RPMI7951 (cell line): ENCODE measurements around the gene PLD1. TPM values are rescaled to one million over a fixed set of nuclear protein-coding genes. Genes with fewer than 3 reads are reported as not detected.
A peak's percentile ranks its signal among the peaks of the same experiment; 100 is the strongest.

ENCODE experiments used
- DNase-seq: peaks from one replicate; pipeline ENCODE4 v3.0.0-alpha.2; 2012; ENCODE audit warnings: low read depth
- total RNA-seq: library from RNA; depleted of rRNA; stranded (reverse); fragments of >200 nt; shearing (Covaris generic); gene quantifications from 2 replicates; pipeline ENCODE4 v1.2.3, GENCODE V29; 2014

The PLD1 gene
- total RNA-seq, 1 experiment from 2014 or later: 10.9 TPM

DNA sequence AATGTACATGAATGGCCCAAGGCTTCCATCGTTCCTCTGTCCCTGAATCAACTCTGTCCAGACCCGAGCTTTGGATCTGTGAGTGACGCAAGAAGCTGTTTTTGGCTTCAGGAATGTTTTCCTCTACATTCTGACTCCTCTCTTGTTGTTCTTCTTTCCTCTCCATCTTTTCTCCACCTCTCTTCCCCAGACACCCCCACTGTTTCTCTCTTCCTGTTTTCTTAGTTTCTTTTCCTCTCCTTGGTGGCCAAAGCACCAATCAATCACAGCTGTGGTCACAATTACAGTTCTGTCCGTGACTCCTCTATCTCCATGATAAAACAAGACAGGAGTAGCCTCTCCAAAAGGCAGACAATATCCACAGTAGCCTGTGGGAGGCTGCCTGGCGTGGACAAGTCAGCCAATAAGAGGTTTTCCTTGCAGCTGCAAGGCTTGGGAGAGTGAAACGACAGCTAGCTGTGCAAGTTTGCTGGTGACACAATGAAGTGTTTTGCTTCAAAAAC, 28.0 kb upstream of the PLD1 start:
- DNase-seq: peak; percentile 88

DNA sequence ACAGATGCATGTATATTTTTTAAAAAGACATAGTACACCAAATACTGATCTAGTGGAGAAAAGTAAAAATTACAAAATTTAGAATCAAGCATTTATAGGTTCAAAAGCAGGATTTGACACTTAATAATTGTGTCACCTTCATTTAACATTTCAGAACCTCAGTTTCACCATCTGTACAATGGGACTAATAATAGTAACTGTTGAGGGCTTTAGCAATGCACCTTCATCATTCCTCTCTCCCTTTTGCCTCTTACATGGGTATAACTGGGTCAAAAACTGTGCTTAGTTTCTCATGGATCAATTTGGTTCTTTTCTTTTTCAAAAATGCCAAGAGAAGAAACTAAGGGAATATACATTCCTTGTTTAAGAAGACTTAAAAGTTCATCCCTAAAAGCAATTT, 27.4 kb upstream of the PLD1 start:
- no peak for DNase-seq

DNA sequence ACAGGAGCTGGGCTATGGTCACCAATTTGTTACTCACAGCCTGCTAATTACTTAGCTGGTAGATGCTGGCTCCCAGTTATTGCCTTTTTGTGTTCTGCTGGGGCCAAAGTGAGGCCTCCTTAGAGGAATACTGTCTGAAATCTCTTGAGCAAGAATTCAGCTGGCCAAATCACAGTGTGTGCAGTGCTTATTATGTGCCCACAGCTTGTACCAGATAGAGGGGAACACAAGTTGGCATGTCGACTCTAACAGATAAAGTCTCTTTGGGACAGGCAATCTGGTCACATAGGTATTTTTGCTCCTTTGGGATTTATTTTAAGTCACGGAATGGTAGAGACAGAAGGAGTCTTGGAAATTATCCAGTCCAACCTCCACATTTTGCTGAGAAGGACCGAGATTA, 26.6 kb upstream of the PLD1 start:
- no peak for DNase-seq

- DNase-seq: no peak
Measured at GRCh38 chr3:171835613-171836012, 25.3 kb upstream of the PLD1 start.

DNA sequence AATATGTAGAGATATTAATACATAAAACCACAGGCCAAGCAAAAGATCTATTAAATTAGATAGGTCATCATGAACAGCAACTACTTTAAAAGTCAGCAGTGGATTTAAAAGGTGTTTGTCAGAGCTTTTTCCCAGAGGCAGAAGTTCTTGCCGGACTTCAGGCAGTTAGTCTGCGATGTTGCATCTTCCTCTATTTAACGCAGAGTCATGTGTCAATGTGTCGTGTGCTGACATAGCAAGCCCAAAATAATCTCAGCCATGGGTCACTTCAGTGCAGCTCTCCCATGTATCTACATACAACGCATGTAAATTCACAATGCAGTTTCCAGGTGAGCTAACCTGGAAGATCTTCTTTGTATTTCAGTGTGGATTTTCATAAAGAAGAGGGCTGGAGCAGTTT, 24.8 kb upstream of the PLD1 start:
- DNase-seq: no peak

DNA sequence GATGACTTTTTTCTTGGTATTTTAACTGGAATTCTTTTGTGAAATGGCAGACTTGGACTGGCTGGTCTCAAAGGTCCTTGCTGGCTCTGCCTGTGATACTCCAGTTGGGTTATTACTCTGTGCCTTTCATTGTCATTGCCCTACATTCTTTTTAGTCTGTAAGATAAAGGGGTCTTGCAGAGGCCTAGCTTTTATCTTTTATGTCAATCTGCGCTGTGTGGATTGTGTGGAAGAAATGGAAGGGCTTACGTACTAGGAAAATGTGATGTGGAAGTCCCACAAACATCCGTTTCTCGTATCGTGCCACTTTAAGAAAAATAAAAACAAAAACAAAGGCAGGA, 24.1 kb upstream of the PLD1 start:
- DNase-seq: no peak

DNA sequence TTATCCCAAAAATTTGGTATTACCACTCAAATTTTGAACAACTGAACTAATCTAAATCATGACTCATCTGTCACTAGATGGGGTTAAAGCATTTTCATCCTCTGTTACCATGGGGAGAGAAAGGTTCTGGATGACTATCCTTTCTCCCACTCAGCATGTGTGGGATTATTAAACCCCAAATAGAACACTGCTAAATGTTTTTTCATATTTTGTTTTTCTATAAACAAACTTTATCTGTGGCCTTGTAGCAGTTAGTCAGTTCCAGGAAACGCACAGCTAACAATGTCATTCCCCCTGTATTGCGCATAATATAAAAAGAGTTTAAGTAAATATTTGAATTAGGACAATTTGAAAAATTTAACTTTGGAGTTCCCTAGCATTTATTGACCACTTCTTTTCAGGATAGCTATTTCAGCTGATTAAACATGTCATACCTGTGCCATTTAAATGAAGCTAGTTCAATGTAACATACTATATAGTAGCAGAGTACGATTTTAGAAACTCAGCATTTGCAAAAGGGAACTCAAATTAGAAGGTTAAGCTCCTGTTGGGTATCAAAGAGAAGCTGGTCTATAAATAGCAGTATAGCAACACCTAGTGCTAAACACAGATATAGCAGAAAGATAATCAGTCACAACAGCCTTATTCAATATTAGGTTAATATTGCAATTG, 23.6 kb upstream of the PLD1 start:
- DNase-seq: peak; percentile 49

DNA sequence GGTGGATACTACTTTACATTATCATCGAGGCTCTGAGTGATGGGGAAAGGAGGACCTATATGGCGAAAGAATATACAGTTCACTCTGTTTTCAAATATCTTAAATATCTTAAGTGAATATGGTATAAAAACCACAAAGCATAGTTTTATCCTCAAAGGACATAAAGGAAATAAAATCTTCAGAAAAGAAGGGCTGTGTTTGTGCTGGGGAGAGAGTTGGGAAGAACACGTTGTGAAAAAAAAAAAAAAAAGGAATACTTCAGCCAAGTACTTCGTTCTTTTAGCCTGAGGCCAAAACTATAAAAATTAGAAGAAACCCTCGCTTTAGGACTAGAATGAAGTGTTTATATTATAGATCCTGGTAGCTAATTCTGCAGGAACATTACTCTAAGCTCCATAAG, 22.7 kb upstream of the PLD1 start:
- no peak for DNase-seq

GRCh38 chr3:171831936-171832335, 21.7 kb upstream of the PLD1 start:
- no peak for DNase-seq

DNA sequence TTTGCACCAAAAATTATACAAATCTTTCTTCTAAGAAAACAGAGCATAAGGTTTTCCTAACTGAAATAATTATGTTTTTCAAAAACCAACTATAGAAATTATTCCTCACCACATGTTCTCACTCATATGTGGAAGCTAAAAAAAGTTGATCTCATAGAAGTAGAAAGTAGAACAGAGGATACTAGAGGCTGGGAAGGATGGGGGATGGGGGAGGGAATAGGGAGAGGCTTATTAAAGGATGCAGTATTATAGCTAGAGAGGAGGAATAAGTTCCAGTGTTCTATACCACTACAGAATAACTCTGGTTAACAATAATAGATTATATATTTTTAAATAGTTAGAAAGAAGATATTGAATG, 20.2 kb upstream of the PLD1 start:
- no peak for DNase-seq

DNA sequence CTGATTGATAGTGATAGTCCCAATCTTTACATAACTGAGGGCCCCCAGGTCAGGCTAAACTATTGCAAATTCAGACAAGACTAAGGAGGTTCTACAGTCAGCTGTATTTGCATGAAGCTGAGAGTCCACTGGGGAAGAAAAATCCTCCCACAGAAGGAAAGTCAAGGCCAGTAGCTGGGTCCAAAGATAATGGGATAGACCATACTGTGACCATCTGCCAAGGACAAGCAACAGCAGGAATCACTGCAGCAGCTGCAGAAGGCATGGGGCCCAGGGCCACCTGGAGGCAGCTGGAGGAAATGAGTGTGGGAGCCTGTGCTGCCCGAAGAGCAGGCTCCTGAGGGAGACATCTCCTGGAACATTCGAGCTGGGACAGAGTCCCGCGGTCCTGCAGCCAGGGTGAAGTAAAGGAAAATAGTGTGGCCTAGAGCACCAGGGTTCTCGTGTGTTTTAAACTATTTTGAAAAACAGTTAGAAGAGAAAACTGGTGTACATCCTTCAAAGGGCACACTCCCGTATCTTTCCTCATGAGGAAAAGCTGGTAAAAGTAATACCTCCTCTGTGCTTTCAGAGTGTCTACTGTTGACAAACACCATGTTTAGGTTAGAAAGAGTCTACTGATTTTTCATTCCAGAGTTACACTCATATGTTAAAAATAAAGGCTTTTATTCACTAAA, 19.7 kb upstream of the PLD1 start:
- DNase-seq: peak; percentile 88

DNA sequence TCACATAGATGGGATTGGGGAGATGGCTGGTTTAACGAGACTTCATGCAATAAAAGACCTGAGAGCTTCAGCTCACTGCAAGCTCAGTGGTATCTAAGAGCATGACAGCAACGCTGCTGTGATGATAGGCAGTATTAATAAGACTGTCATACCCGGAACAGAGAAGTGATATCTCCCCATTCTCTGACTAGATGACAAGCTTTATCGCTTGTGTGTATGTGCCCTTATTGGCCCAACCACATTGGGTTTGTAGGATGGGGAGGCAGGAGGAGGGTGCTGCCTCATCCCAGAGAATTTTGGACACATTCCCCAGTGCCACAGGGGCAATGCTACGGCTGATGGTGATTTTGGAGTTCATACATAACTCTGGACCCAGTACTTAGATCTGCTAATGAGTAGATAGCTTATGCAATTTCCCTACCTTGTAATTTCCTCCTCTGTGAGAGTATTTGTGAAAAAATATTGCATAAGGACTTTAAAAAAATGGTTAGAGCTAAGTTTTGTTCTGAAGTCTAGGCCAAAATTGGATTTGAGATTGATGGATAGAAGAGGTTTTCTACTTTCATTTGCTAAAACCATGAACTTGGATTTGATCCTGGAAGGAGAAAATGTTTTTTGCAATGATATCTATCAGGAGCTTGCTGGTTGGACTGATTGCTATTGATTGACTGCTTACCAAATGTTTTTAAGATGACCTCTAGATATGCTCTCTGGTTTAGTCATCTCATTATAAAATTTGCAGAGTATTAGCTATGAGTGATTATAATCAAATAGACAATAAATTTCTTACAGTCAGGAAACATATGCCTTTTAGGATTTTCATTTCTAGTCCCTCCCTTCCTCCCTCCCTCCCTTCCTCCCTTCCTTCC, 18.9 kb upstream of the PLD1 start:
- DNase-seq: no peak

- no peak for DNase-seq
Measured at GRCh38 chr3:171827836-171828458, 17.7 kb upstream of the PLD1 start.

DNA sequence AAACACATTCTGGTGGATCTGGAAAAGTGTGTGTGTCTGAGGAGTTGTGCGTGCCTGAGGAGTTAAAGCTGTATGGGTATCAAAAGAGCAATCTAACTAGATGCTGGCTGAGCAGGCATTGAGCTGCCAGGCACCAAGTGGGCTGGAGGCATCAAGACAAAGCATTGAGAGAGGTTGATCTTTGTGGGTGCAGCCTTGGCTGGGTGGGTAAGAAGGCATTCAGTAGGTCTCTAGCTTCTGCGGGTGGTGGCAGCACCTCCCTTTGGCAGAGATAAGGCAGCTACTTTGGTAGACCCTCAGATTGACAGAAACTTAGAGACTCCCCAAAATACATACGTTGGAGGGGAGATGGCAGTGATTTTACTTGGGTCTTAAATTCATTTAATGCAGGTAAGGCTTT, 17.1 kb upstream of the PLD1 start:
- DNase-seq: no peak

DNA sequence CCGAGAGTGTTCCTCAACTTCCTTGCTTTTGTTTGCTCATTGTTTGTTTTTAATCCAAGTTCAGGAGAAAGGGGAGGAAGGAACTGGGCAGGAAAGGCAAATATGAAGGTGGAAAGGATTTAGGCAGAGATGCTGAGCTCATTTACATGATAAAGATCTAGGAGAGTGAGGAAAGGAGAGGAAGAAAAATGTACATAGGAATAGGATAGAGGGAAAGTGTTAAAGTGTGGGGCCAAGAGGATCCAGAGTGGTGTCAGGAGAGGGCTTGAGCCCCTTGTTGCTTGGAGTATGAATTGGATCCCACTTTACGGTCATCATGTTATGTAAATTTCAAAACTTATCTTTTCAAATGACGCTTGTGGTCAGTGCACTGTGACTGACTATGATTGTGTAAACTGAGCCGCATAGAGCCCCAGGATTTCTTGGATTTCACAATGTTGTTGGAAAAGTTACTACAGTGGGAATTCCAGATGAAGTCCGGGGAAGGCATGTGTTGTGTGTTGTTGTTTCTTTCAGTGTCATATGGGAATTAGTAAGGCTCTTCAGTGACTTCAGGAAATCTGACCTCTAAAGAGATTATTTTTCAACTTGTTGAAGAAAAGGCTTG, 15.0 kb upstream of the PLD1 start:
- peak; percentile 83 for DNase-seq

DNA sequence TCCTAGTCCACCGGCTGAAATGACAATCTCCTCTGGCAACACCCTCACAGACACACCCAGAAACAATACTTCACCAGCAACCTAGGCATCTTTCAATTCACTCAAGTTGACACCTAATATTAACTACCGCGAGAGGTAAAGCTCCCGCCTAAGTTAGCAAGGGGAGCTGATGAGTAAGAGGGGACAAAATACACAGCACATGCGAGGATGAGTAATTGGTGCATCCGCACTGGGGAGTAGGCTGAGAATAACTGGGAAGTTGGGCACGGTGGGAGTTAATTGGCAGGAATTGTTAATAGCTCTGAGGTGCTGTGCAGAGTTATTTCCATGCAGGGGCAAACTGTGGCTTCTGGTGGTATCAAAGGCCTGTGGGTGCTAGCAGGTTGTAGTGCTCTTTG, 14.5 kb upstream of the PLD1 start:
- DNase-seq: peak; percentile 77

- DNase-seq: no peak
Measured at GRCh38 chr3:171824116-171824515, 13.8 kb upstream of the PLD1 start.

DNA sequence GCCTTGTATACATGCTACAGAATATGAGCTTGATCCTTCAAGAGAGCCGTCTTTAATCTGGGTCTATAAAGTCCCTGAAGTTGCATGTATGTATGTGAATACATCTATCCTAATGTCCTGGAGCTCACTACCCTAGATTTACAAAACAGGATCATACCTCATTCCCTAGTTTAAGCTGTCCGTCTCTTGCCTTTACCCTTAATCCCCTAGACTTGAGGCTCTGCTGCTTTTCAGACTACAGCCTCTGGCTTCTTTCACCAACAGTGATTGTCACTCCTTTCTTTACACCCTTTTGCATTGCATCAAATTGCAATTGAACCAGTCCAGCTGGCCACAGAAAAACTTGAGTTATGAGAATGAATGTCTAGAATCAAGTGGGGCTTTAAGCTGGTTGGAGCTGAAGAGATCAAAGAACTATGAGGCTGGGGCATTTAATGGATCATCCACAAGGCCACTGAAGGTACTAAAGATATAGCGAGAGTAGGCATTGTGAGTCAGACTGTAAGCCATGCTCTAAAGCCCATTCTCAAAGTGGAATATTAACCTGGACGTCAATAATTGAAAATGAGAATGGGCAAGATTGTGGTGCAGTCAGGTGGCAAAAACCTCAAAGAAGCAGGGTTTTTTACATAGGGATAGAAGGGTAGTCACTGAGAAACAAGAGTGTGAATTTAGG, 12.3 kb upstream of the PLD1 start:
- DNase-seq: no peak

GRCh38 chr3:171821778-171822358, 11.6 kb upstream of the PLD1 start:
- DNase-seq: no peak

DNA sequence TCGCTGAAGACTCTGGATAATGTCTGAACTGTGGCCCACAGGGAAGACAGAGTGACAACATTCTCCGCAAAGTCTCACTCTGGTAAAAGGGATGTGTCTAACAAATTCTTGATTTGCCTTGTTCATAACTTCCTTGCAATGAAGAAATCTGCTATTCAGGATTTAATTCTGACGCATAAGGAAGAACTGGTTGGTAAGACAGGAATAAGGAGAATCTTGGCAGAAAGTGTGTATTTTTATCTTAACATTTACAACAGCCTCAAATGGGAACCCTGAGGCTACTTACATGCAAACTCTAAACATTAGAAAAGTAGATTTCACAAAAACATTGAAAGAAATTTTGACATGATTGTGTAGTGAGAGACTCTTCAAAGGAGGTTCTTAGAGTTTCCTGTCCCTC, 10.8 kb upstream of the PLD1 start:
- DNase-seq: no peak
